Stimulated activated CD4-positive, alpha-beta T cell treated with anti-CD3 and anti-CD28 coated beads, TNF-alpha, amount 100 ng/mL, for 24 hours (primary cell): ENCODE data around the gene GPR61.

Experiments used
- DNase-seq, 3 experiments: peaks; one replicate each; pipeline ENCODE4 v3.0.0-alpha.2; 2020; ENCODE audit warnings: low read depth in 3 of 3

Gene GPR61

GRCh38 chr1:109539676-109540075 lies at the start of gene GPR61:
Gene GPR61 (plus strand): TSS chr1:109539872. CDS start chr1:109543023, 3,151 bp downstream.
- no peak for DNase-seq

GRCh38 chr1:109490029-109490933 lies 49.4 kb upstream of the GPR61 start:
- peak; percentile 55 to 60 (median 57) for DNase-seq

GRCh38 chr1:109490934-109491302 lies 48.8 kb upstream of the GPR61 start:
- no peak for DNase-seq

DNA sequence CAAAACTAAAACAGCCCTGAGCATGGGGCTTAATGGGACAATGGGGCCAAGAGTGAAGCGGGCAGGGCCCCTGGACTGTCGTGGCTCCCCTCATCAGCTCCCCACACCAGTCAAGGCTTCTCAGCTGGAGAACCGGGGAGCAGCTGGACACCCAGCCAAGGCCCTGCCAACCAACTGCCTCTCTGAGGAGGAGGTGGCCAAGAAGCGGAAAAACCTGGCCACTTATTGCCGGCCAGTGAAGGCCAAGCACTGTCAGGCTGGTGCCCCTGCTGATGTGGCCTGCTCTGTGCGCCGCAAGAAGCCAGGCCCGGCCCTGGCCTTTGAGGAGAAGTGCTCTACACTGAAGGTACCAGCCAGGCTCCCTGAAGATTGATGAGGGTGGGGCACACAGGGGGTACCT lies 48.3 kb upstream of the GPR61 start:
- no peak for DNase-seq

- DNase-seq = no peak
These were observed 46.9 kb upstream of the GPR61 start for GRCh38 chr1:109492779-109493178.

DNA sequence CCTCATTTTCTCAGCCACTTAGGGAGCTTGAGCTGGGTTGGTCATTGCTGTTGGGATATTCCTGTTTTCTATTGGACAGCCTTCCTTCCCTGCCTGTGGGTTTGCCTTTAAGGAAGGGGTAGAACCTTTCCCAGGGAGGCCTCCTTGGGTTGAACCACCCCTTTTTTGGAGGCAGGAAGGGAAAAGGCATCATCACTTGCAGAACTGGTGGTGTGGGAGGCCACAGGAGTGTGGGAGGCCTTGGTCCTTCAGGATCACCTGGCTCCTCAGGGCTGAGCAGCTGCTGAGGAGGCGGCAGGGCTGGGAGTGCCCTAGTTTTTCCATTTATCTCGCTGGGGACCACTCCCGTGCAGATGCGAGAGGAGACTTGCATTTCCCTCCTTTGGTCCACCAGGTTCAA lies 46.4 kb upstream of the GPR61 start:
- DNase-seq = no peak

- DNase-seq = peak; percentile 78 to 86 (median 84)
These were observed 45.7 kb upstream of the GPR61 start, which contains the start of gene CYB561D1 for GRCh38 chr1:109493805-109494539. Gene CYB561D1 (plus strand): TSS chr1:109494094. CDS start chr1:109494140, 46 bp downstream.

GRCh38 chr1:109495738-109496137 lies 43.9 kb upstream of the GPR61 start:
- no peak for DNase-seq

- DNase-seq = no peak
These were observed 42.1 kb upstream of the GPR61 start for GRCh38 chr1:109497449-109498160.

DNA sequence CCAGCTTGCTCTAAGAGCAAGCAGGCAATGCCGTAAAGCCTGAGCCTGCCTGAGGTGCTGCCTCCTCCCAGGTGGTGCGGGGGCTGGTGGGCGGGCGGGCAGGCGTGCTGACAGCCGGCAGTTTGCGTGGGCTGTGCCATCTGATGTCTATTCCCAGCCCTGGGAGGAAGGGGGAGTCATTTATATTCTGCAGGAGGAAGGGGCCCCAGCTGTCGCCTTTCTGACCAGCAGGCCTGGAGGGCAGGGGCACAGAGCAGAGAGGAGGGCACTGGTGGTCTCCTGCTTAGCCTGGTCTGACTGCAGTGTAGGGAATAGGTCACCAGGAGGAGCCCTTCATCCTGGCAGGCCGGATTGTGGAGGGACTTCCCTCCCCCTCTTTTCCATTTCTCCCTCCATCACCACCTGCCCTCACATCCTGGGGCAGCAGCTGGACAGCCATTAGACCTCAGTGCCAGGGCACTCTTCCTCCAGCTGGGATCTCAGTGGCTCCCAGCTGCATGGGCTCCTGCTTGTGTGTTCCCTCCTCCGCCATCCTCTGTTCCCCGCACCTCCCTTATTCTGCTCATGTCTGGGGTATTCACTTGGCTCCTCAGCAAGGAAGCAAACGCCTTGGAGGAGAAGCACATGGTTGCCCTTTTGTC lies 41.4 kb upstream of the GPR61 start:
- DNase-seq = peak in 1 of 3 experiments; percentile 19

DNA sequence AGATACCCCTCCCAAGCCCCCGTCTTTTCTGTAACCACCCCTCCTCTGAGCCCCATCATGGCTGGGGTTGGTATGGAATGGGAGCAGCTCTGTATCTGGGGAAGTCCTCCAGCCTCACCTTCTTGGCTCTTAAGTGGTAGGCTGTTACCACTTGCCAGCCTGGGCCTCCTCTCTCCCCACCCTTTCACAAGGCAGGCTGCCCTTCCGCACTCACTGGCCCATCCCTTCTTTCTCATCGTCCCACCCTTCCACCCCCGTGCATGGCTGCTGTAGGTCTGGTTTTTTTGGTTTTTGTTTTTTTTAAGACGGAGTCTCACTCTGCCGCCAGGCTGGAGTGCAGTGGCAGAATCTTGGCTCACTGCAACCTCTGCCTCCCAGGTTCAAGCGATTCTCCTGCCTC lies 40.6 kb upstream of the GPR61 start:
- DNase-seq = no peak

DNA sequence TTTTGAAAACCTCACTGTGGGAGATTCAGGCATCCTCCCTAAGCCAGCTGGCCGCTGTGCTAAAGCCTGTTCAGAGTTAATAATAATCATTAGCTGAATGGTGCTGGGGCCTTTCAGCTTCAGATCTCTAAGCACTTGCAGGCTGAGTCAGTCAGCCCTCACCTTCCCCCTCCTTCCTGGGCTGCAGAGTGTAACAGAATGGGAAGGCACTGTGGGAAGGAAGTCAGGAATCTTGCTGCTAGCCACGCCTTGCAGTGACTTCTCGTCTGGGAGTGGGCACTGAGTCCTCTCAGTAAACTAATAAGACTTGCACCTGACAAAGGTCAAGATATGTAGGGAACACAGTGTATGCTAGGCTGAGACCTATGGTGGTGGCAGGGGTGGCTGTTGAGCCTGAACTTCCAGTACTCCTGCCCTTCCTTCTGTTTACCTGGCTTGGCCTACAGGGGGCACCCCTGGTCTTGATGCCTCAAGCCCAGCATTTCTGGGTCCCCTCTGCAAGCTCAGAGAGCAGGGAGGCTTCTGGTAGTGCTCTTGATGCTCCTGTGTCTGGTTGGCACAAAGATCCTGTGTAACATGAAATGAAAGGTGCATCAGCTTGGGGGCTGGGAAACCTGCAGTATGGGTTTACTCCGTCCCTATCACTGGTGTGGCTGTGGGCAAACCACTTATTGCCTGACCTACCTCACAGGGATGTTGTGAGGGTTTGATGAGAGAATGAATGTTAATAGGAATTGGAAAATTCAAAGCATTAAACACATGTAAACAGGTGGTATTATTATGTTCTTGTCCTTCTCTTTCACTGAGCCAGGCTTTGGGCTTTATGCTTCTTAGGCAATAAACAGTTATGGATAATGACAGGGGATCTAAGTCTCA lies 39.8 kb upstream of the GPR61 start:
- DNase-seq = peak in 1 of 3 experiments; percentile 65

DNA sequence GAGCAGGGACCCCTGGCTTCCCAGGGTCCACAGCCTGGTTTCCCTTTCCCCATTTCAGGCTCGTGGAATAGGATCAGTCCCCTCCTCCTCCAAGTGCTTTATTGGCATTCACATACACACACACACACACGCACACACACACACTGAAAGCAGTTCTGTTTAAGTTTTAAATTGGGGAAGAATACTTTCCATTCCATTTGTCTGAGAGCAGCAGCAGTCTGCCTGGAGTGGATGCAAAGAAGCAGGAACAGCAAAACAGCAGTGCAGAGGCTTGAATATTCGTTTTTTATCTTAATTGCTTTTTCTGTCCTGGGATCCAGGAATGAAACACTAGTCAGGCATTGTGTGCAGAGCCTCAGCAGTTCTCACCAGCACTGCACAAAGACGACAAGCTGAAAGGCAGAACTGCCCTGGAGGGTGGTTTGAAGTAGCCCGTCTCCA lies 38.7 kb upstream of the GPR61 start:
- DNase-seq = no peak

DNA sequence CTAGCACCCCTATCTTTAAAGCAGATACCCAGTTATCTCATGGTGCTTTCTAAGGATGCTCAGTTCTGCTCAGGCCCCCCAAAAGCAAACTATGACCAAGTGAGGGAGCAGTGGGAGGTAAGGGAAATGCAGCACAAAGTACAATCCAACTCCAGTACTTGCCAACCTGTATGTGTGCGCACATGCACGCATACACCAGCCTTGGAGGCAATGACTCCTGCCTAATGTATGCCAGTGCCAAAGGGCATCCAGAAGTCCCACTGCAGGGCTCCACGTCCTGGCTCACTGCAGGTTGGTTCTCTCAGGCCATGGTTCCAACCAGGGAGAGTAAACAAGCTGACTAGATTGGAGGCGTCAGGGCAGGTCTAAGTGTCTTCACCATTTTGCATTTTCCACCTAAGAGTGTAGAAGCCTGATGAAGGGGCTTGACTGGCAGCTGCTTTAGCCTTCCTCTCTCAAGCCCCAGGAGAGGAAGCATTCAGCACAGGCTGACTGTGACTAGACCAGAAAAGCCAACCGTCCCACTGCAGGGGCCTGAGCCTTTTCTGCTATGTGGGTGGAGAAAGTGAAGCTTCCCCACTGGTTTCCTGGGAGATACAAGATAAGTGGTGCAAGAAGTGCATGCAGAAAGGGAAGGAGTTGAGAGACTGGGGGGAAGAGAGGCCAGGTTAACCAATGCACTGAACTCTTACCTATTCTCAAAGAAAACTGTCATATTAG lies 37.9 kb upstream of the GPR61 start:
- no peak for DNase-seq

DNA sequence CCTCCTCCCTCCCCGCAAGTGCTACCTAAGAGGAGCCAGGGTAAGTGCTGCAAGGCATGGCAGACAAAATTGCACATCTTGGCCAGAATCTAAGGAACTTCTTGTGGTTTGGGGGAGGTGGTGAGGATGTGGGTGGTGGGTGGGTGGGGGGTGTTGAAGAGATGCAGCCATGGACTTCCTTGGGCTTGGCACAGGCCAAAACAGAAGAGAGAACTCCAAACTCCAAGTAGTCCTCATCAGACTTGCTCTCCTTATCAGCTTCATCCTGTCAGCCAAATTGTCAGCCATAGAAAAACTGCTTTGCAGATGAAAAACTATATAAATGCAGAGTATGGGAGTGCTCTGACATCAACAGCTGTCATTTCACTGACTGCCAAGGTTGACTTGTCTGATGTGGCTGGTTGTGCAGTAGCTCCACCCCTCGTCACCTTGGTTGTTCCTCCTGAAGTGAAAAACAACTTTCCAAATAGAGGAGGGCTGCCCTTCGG lies 37.3 kb upstream of the GPR61 start:
- peak in 1 of 3 experiments; percentile 18 for DNase-seq

DNA sequence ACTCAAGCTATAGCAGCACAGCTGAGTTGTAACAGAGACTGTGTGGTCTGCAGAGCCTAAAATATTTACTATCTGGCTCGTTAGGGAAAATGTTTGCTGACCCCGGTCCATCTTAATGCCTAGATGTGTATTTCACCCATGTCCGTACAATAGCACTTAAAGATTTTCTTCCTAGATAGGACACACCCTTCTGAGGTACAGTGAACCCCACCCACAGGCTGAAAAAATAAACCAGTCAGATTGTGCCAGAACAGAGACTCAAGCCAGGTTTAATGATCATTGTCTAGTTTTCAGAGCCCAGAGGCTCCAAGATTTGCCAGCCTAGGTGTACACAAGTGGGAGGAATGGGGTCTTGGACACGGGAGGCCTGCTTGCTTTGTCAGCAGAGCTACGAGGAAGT lies 35.7 kb upstream of the GPR61 start:
- DNase-seq = no peak

- no peak for DNase-seq
These were observed 34.7 kb upstream of the GPR61 start for GRCh38 chr1:109504974-109505373.

- no peak for DNase-seq
These were observed 31.4 kb upstream of the GPR61 start for GRCh38 chr1:109508001-109508872.

- DNase-seq = no peak
These were observed 30.8 kb upstream of the GPR61 start for GRCh38 chr1:109508873-109509175.
